Esophagus squamous epithelium (tissue), 5 donors: ENCODE data around the gene MTA3. TPM values are rescaled to one million over a fixed set of nuclear protein-coding genes. Genes with fewer than 3 reads are reported as not detected.

ENCODE experiments used
- DNase-seq: peaks from one replicate; lab custom pipeline; 2025; lab: John Stamatoyannopoulos, UW
- H3K27ac ChIP-seq, 4 donors: fragments of 200-600 bp; sonication (generic); one replicate each; pipeline ENCODE4 v1.5.1; 2016 to 2019; ENCODE audit warnings: mild to moderate bottlenecking in 1 of 4
- H3K27me3 ChIP-seq, 4 donors: fragments of 200-600 bp; sonication (generic); 1 replicate in 3 of 4; 2 replicates in 1 of 4; pipeline versions ENCODE4 v1.5.1 to v1.6.0; 2017 to 2021; ENCODE audit warnings: antibody characterized with exemption in 1 of 4
- H3K36me3 ChIP-seq, 3 donors: fragments of 200-600 bp; sonication (generic); one replicate each; pipeline ENCODE4 v1.5.1; 2016 to 2019
- H3K4me1 ChIP-seq, 3 donors: fragments of 200-600 bp; sonication (generic); one replicate each; pipeline ENCODE4 v1.5.1; 2017 to 2019
- H3K4me3 ChIP-seq, 4 donors: fragments of 200-600 bp; sonication (generic); 1 replicate in 3 of 4; 2 replicates in 1 of 4; pipeline ENCODE4 v1.5.1; 2016 to 2019; ENCODE audit warnings: mild to moderate bottlenecking in 2 of 4, moderate library complexity in 1 of 4
- H3K9me3 ChIP-seq, 3 donors: fragments of 200-600 bp; sonication (generic); one replicate each; pipeline ENCODE4 v1.5.1; 2016 to 2019
- CTCF ChIP-seq, 6 experiments: fragments of 450-650 bp in 4 of 6; fragments of 200-600 bp in 2 of 6; sonication (generic) in 2 of 6; IDR thresholded peaks; one replicate each; pipeline ENCODE4 v1.5.1; 2016 to 2019; ENCODE audit warnings: antibody characterized with exemption in 6 of 6, mild to moderate bottlenecking in 4 of 6, moderate library complexity in 4 of 6
- POLR2A ChIP-seq, 4 donors: fragments of 450-650 bp; IDR thresholded peaks; one replicate each; pipeline ENCODE4 v1.6.1; 2017; ENCODE audit warnings: antibody characterized with exemption in 4 of 4, mild to moderate bottlenecking in 4 of 4, moderate library complexity in 3 of 4
- WGBS, 2 donors: methylation state at CpG; one replicate each; pipeline ENCODE4 v1.1.5; 2018; 5-methylcytosine and 5-hydroxymethylcytosine counted together
- intact Hi-C: fragments of 100-400 bp; cut with DNase I; formaldehyde crosslinking; loops from one replicate; pipeline ENCODE4 v1.15.0; 2022
- total RNA-seq, 4 donors: library from RNA; depleted of rRNA; stranded (reverse); fragments of >200 nt; gene quantifications; one replicate each; pipeline ENCODE4 v1.1.0, GENCODE V29; 2016
- donor health status: DM: yes; HTN: yes; CAD: no.

MTA3 gene
- total RNA-seq, 4 donors from 2014 or later: 26.5 to 37.2 (median 34.4) TPM

GRCh38 chr2:42784204-42784880 lies 215.9 kb downstream of the MTA3 start:
- Histone ChIP-seq H3K9me3 (no peaks in the 10 kb centered on the region), H3K27ac (no peak overlapping the region), H3K27me3 (no peaks in the 10 kb centered on the region), H3K4me1 (peaks cover 0 to 18% (median 4%) of the 10 kb centered on the region in 3 donors), H3K4me3 (no peak overlapping the region), H3K36me3 (peaks cover 0 to 17% (median 0%) of the 10 kb centered on the region in 3 donors)
- DNase-seq: no peak
- intact Hi-C loops: no loop called here
- no peak for TF ChIP-seq POLR2A (IDR thresholded peaks at IDR 0.05)
- TF ChIP-seq CTCF (IDR thresholded peaks at IDR 0.05): no peak
- 69 to 72% methylated on average over 4 of the region's 7 CpGs for WGBS, 2 donors

- H3K9me3 ChIP-seq: no peaks in the 10 kb centered on the region
- intact Hi-C loops: no loop called here
- peaks cover 5 to 29% (median 7%) of the 10 kb centered on the region in 3 donors for H3K4me1 ChIP-seq
- TF ChIP-seq POLR2A (IDR thresholded peaks at IDR 0.05) (no peak), CTCF (IDR thresholded peaks at IDR 0.05) (no peak)
- peaks cover 0 to 11% (median 0%) of the 10 kb centered on the region in 3 donors for H3K36me3 ChIP-seq
- WGBS, 2 donors: 75 to 80% methylated on average over 4 to 5 of the region's 15 CpGs
- no peak overlapping the region for H3K4me3 ChIP-seq
- H3K27me3 ChIP-seq: no peaks in the 10 kb centered on the region
- no peak overlapping the region for H3K27ac ChIP-seq
- DNase-seq: no peak
These were observed 218.3 kb downstream of the MTA3 start for GRCh38 chr2:42786561-42787345.

DNA sequence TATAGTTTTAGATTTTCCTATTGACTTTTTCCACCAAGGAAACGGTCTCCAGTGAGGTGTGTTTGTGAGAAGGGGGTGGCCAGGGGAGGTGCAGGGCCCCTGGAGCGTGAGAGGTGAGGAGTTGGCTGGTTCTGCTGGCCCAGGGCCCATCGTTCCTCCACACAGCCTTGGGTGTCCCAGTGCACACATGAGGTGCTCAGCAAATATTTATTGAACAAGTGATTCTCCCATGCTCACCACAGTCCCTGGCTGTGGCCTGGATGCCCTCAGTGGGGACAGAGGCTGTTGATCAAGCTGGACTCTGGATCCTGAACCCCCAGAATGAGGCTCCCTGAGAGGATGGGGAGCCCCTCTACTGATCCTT lies 219.0 kb downstream of the MTA3 start:
- Histone ChIP-seq H3K36me3 (peaks cover 0 to 11% (median 0%) of the 10 kb centered on the region in 3 donors), H3K4me3 (no peak overlapping the region), H3K27ac (no peak overlapping the region), H3K9me3 (no peaks in the 10 kb centered on the region), H3K4me1 (peaks cover 8 to 35% (median 11%) of the 10 kb centered on the region in 3 donors), H3K27me3 (no peaks in the 10 kb centered on the region)
- no peak for DNase-seq
- intact Hi-C loops: no loop called here
- 79 to 100% methylated on average over 1 to 2 of the region's 3 CpGs for WGBS, 2 donors
- no peak for TF ChIP-seq CTCF (IDR thresholded peaks at IDR 0.05)
- TF ChIP-seq POLR2A (IDR thresholded peaks at IDR 0.05): no peak

GRCh38 chr2:42787788-42788477 lies 219.5 kb downstream of the MTA3 start:
- no peak for DNase-seq
- intact Hi-C loops: no loop called here
- H3K4me3 ChIP-seq: no peak overlapping the region
- H3K36me3 ChIP-seq: peaks cover 0 to 11% (median 0%) of the 10 kb centered on the region in 3 donors
- no peak overlapping the region for H3K27ac ChIP-seq
- TF ChIP-seq CTCF (IDR thresholded peaks at IDR 0.05) (no peak), POLR2A (IDR thresholded peaks at IDR 0.05) (no peak)
- WGBS, 2 donors: 76 to 82% methylated on average over 7 to 8 of the region's 12 CpGs
- peaks cover 8 to 41% (median 11%) of the 10 kb centered on the region in 3 donors for H3K4me1 ChIP-seq
- H3K27me3 ChIP-seq: no peaks in the 10 kb centered on the region
- H3K9me3 ChIP-seq: no peaks in the 10 kb centered on the region
